Measurements from ENCODE around the gene JAK1.
"Not testable (repeated sequence)": the region's sequence is repeated elsewhere in the genome, so short reads cannot be mapped to it uniquely, and the experiment has no call there.

Gene JAK1

DNA sequence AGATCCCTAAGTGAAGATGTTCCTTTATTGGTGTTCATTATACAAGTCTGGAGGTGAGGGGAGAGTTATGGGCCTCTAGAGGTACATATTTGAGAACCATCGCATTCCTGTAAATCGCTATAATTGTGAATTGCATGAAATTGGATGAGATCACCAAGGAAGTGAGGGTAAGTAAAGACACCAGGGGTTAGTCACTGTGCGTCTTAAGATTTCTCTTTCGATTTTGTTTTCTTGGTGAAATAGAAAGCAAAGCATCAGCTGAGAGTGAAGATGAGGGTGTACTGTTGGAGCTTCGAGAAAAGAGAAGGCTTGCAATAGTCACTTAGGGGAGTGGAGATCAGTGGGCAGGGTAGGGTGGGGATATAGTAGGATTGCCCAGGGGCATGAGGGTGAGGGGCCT, 139.4 kb downstream of the JAK1 start:
- Histone ChIP-seq H3K36me3 (ENCODE audit: insufficient read depth, low read length) (peaks cover 16% of the 10 kb centered on the region), H3K4me3 (ENCODE audit: low read length) (no peak overlapping the region), H3K27me3 (ENCODE audit: insufficient read depth, low read length) (no peaks in the 10 kb centered on the region), H3K9me3 (ENCODE audit: insufficient read depth, low read depth, low read length) (no peaks in the 10 kb centered on the region), H3K9ac (ENCODE audit: low read depth, low read length) (no peak overlapping the region), H3K27ac (ENCODE audit: low read depth, low read length) (no peak overlapping the region), H3K4me1 (ENCODE audit: insufficient read depth, low read length) (peaks cover 9% of the 10 kb centered on the region; the same call in 1 of the 2 replicates)
- 92% methylated on average over 5 of the region's 5 CpGs for WGBS

DNA sequence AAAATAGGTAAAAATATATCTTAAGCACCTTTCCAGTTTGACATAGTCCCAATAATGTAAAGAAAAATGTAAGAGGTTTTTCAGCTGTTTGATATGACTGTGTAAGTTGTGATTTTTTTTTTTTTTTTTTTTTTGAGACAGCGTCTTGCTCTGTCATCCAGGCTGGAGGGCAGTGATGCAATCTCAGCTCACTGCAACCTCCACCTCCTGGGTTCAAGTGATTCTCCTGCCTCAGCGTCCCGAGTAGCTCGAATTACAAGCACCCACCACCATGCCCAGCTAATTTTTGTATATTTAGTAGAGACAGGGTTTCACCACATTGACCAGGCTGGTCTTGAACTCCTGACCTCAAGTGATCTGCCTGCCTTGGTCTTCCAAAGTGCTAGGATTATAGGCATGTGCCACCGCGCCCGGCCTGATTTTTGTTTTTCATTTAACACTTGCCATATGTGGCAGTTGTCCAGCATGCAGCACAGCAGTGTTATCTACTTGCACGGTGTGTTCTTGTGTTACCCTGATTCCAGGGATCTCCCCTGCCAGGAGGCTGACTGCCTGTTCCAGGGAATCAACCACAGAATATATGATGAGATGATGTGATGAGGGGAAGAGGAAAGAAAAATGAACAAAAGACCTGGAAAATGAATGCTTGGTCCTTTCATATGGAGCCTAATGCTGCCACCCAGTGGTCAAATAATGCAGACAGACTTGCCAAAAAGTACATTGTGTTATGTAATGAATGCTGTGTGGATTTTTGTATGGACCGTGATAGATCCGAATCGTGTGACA, 142.5 kb downstream of the JAK1 start:
- no peaks in the 10 kb centered on the region for H3K9me3 ChIP-seq (ENCODE audit: insufficient read depth, low read depth, low read length)
- H3K4me1 ChIP-seq (ENCODE audit: insufficient read depth, low read length), result peaks cover 3% of the 10 kb centered on the region; the same call in 1 of the 2 replicates
- no peak overlapping the region for H3K9ac ChIP-seq (ENCODE audit: low read depth, low read length)
- H3K27ac ChIP-seq (ENCODE audit: low read depth, low read length), result no peak overlapping the region
- no peak overlapping the region for H3K4me3 ChIP-seq (ENCODE audit: low read length)
- 79% methylated on average over 7 of the region's 11 CpGs for WGBS
- no peaks in the 10 kb centered on the region for H3K27me3 ChIP-seq (ENCODE audit: insufficient read depth, low read length)
- H3K36me3 ChIP-seq (ENCODE audit: insufficient read depth, low read length), result 0 out of 2 replicates have a peak, but pooled peaks cover 8% of the 10 kb centered on the region

DNA sequence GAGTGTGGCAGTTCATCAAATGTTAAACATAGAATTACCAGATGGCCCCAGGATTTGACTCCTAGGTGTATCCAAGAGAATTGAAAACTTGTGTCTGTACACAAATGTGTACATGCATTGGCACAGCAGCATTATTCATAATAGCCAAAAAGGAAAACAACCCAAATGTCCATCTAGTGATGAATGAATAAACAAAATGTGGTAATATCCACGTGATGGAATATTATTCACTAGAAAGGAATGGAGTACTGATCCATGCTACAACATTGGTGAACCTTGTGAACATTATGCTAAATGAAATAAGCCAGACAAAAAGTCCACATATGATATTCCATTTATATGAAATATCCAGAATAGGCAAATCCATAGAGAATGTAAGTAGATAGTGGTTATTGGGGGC, 143.7 kb downstream of the JAK1 start:
- Histone ChIP-seq H3K9ac (ENCODE audit: low read depth, low read length) (no peak overlapping the region), H3K36me3 (ENCODE audit: insufficient read depth, low read length) (0 out of 2 replicates have a peak, but pooled peaks cover 8% of the 10 kb centered on the region), H3K4me1 (ENCODE audit: insufficient read depth, low read length) (peaks cover 3% of the 10 kb centered on the region; the same call in 1 of the 2 replicates), H3K27ac (ENCODE audit: low read depth, low read length) (no peak overlapping the region), H3K27me3 (ENCODE audit: insufficient read depth, low read length) (no peaks in the 10 kb centered on the region), H3K9me3 (ENCODE audit: insufficient read depth, low read depth, low read length) (no peaks in the 10 kb centered on the region), H3K4me3 (ENCODE audit: low read length) (no peak overlapping the region)
- WGBS, result 89% methylated on average over 1 of the region's 1 CpG

DNA sequence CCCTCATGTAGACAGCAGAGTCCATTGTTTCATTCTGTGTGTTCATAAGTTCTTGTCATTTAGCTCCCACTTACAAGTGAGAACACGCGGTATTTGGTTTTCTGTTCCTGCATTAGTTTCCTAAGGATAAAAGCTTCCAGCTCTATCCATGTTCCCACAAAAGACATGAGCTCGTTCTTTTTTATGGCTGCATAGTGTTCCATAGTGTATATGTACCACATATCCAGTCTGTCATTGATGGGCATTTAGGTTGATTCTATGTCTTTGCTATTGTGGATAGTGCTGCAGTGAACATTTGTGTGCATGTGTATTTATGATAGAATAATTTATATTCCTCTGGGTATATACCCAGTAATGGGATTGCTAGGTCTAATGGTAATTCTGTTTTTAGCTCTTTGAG, 145.8 kb downstream of the JAK1 start:
- H3K9ac ChIP-seq (ENCODE audit: low read depth, low read length); H3K9me3 ChIP-seq (ENCODE audit: insufficient read depth, low read depth, low read length); H3K4me3 ChIP-seq (ENCODE audit: low read length); H3K4me1 ChIP-seq (ENCODE audit: insufficient read depth, low read length); H3K27me3 ChIP-seq (ENCODE audit: insufficient read depth, low read length); H3K27ac ChIP-seq (ENCODE audit: low read depth, low read length): not testable (repeated sequence)
- WGBS, result 94% methylated on average over 3 of the region's 3 CpGs
- peaks cover 13% of the 10 kb centered on the region for H3K36me3 ChIP-seq (ENCODE audit: insufficient read depth, low read length)

DNA sequence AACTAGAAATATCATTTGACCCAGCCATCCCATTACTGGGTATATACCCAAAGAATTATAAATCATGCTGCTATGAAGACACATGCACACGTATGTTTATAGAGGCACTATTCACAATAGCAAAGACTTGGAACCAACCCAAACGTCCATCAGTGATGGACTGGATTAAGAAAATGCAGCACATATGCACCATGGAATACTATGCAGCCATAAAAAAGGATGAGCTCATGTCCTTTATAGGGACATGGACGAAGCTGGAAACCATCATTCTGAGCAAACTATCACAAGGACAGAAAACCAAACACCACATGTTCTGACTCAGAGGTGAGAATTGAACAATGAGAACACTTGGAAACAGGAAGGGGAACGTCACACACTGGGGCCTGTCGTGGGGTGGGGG, 149.0 kb downstream of the JAK1 start:
- not testable (repeated sequence) for H3K4me3 ChIP-seq (ENCODE audit: low read length); H3K27me3 ChIP-seq (ENCODE audit: insufficient read depth, low read length); H3K27ac ChIP-seq (ENCODE audit: low read depth, low read length); H3K4me1 ChIP-seq (ENCODE audit: insufficient read depth, low read length); H3K9ac ChIP-seq (ENCODE audit: low read depth, low read length); H3K9me3 ChIP-seq (ENCODE audit: insufficient read depth, low read depth, low read length)
- 83% methylated on average over 5 of the region's 5 CpGs for WGBS
- H3K36me3 ChIP-seq (ENCODE audit: insufficient read depth, low read length), result peaks cover 28% of the 10 kb centered on the region

DNA sequence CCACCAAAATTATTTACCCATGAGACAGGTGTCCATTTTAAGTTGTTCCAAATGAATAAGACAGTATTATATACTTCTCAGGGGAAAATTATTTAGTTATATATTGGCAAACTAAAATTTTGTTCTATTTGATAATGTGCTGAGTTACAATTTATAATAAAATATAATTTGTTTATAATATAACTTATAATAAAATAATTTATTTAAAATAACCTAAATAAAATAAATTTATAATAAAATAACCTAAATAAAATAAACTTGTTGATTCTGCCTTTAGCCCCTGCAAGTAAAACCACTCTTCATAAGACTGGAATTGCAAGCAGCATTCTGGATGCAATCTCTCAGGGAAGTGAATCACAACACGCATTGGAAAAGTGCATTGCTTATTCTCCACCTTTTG, 151.9 kb downstream of the JAK1 start:
- Histone ChIP-seq H3K36me3 (ENCODE audit: insufficient read depth, low read length) (peaks cover 25% of the 10 kb centered on the region), H3K27ac (ENCODE audit: low read depth, low read length) (no peak overlapping the region)
- WGBS, result 95% methylated on average over 1 of the region's 1 CpG

DNA sequence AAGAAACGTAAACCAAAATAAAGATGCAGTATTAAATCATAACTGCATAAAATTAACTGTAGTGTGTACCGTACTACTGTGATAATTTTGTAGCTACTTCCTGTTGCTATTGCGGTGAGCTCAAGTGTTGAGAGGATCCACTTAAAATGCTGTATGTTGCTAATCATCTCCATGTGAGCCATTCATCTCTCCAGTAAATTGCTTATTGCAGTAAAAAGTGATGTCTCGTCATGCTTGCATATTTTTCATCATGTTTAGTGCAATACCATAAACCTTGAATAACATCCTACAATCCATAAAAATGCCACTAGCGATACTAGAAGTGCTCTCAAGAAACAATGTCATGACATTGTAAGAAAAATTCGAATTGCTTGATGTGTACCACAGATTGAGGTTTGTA, 155.2 kb downstream of the JAK1 start:
- no peaks in the 10 kb centered on the region for H3K4me1 ChIP-seq (ENCODE audit: insufficient read depth, low read length)
- H3K27ac ChIP-seq (ENCODE audit: low read depth, low read length), result no peak overlapping the region
- H3K27me3 ChIP-seq (ENCODE audit: insufficient read depth, low read length), result no peaks in the 10 kb centered on the region
- H3K4me3 ChIP-seq (ENCODE audit: low read length), result no peak overlapping the region
- peaks cover 24% of the 10 kb centered on the region for H3K36me3 ChIP-seq (ENCODE audit: insufficient read depth, low read length)
- 99% methylated on average over 6 of the region's 6 CpGs for WGBS
- no peak overlapping the region for H3K9ac ChIP-seq (ENCODE audit: low read depth, low read length)
- H3K9me3 ChIP-seq (ENCODE audit: insufficient read depth, low read depth, low read length), result no peaks in the 10 kb centered on the region

More for the DNA sequence above, 151.9 kb downstream of the JAK1 start:
- Histone ChIP-seq H3K27me3 (ENCODE audit: insufficient read depth, low read length) (no peaks in the 10 kb centered on the region), H3K9ac (ENCODE audit: low read depth, low read length) (no peak overlapping the region), H3K4me1 (ENCODE audit: insufficient read depth, low read length) (no peaks in the 10 kb centered on the region), H3K4me3 (ENCODE audit: low read length) (no peak overlapping the region), H3K9me3 (ENCODE audit: insufficient read depth, low read depth, low read length) (peaks cover 3% of the 10 kb centered on the region; the same call in 1 of the 2 replicates)

DNA sequence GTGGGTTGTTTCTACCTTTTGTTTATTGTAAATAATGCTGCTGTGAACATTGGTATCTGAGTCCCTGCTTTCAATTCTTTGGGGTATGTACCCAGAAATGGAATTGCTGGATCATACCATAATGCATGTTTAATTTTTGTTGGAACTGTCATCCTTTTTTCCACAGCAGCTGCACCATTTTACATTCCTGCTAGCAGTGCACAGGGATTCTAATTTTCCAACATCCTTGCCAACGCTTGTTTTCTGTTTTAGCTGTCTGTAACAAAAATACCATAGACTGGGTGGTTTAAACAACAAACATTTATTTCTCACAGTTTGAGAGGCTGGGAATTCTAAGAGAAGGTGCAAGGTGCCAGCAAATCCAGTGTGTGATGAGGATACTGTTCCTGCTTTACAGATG, 156.3 kb downstream of the JAK1 start:
- WGBS, result 100% methylated on average over 1 of the region's 1 CpG
- Histone ChIP-seq H3K27ac (ENCODE audit: low read depth, low read length) (no peak overlapping the region), H3K9me3 (ENCODE audit: insufficient read depth, low read depth, low read length) (no peaks in the 10 kb centered on the region), H3K4me3 (ENCODE audit: low read length) (no peak overlapping the region), H3K36me3 (ENCODE audit: insufficient read depth, low read length) (peaks cover 15% of the 10 kb centered on the region), H3K27me3 (ENCODE audit: insufficient read depth, low read length) (no peaks in the 10 kb centered on the region), H3K4me1 (ENCODE audit: insufficient read depth, low read length) (no peaks in the 10 kb centered on the region), H3K9ac (ENCODE audit: low read depth, low read length) (no peak overlapping the region)

DNA sequence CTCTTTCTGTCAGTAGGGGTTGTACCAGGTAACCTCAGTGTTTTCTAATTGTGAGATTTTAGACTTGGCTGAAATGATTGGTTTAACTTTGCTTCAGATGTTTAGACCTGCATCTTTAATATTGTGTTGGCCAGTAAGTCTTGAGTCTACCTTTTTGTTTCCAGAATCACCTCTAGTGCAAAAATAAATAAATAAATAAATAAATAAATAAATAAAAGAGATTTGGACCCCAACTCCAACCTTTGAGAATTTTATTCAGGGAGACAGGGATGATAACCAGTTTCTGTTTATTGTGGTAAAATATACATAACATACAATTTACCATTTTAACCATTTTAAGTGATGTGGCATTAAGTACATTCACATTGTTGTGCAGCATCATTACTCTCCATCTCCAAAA, 157.0 kb downstream of the JAK1 start:
- Histone ChIP-seq H3K27ac (ENCODE audit: low read depth, low read length) (no peak overlapping the region), H3K4me1 (ENCODE audit: insufficient read depth, low read length) (no peaks in the 10 kb centered on the region), H3K36me3 (ENCODE audit: insufficient read depth, low read length) (peaks cover 10% of the 10 kb centered on the region), H3K4me3 (ENCODE audit: low read length) (no peak overlapping the region), H3K9ac (ENCODE audit: low read depth, low read length) (no peak overlapping the region), H3K27me3 (ENCODE audit: insufficient read depth, low read length) (no peaks in the 10 kb centered on the region), H3K9me3 (ENCODE audit: insufficient read depth, low read depth, low read length) (no peaks in the 10 kb centered on the region)

DNA sequence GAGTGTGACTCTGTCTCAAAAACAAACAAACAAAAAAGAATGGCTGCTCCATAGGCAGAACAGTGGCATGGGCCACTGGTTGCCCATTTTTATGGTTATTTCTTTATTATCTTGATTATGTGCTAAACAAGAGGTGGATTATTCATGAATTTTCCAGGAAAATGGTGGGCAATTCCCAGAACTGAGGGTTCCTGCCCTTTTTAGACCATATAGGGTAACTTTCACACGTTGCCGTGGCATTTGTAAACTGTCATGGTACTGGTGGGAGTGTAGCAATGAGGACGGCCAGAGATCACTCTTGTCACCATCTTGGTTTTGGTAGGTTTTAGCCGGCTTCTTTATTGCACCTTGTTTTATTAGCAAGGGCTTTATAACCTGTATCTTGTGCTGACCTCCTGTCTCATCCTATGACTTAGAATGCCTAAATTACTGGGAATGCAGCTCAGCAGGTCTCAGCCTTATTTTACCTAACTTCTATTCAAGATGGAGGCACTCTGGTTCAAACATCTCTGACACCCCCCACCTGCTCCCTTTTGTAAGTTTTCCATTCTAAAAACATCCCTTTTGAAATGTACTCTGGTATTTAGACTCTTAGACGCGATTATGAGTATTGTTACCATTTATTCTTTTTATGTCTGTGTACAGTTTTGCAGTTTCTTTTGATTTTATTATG, 164.4 kb downstream of the JAK1 start:
- H3K9ac ChIP-seq (ENCODE audit: low read depth, low read length), result no peak overlapping the region
- H3K27ac ChIP-seq (ENCODE audit: low read depth, low read length), result no peak overlapping the region
- H3K36me3 ChIP-seq (ENCODE audit: insufficient read depth, low read length), result no peaks in the 10 kb centered on the region
- no peaks in the 10 kb centered on the region for H3K27me3 ChIP-seq (ENCODE audit: insufficient read depth, low read length)
- 95% methylated on average over 4 of the region's 6 CpGs for WGBS
- peaks cover 6% of the 10 kb centered on the region; the same call in 1 of the 2 replicates for H3K4me1 ChIP-seq (ENCODE audit: insufficient read depth, low read length)
- no peak overlapping the region for H3K4me3 ChIP-seq (ENCODE audit: low read length)
- no peaks in the 10 kb centered on the region for H3K9me3 ChIP-seq (ENCODE audit: insufficient read depth, low read depth, low read length)

DNA sequence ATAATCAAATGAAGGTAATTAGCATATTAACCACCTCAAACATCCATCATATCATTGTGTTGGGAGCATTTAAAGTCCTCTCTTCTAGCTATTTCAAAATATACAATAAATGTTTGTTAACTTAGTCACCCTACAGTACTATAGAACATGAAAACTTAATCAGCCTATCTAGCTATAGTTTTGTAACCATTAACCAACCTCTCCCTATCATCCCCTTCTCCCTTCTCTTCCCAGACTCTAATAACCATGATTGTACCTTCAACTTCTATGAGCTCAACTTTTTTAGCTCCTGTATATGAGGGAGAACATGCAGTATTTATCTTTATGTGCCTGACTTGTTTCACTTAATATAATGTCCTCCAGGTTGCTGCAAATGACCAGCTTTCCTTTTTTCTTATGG, 167.5 kb downstream of the JAK1 start:
- Histone ChIP-seq H3K4me1 (ENCODE audit: insufficient read depth, low read length) (peaks cover 6% of the 10 kb centered on the region; the same call in 1 of the 2 replicates), H3K27me3 (ENCODE audit: insufficient read depth, low read length) (no peaks in the 10 kb centered on the region), H3K27ac (ENCODE audit: low read depth, low read length) (no peak overlapping the region), H3K4me3 (ENCODE audit: low read length) (no peak overlapping the region), H3K9ac (ENCODE audit: low read depth, low read length) (no peak overlapping the region), H3K9me3 (ENCODE audit: insufficient read depth, low read depth, low read length) (no peaks in the 10 kb centered on the region), H3K36me3 (ENCODE audit: insufficient read depth, low read length) (no peaks in the 10 kb centered on the region)
